Thyroid gland (tissue), 4 donors: ENCODE results near the gene RBM23.

Experiments
- CTCF ChIP-seq, 6 experiments: fragments of 200-600 bp in 3 of 6; fragments of 450-650 bp in 3 of 6; sonication (generic) in 3 of 6; IDR thresholded peaks; one replicate each; pipeline ENCODE4 v1.5.1; 2016 to 2019; ENCODE audit warnings: antibody characterized with exemption in 6 of 6, mild to moderate bottlenecking in 2 of 6, inconsistent platforms in 1 of 6, moderate library complexity in 1 of 6
- POLR2A ChIP-seq, 2 donors: fragments of 450-650 bp; IDR thresholded peaks; one replicate each; pipeline ENCODE4 v1.6.1; 2017; ENCODE audit warnings: antibody characterized with exemption in 2 of 2, mild to moderate bottlenecking in 2 of 2, moderate library complexity in 1 of 2

- no peak for TF ChIP-seq CTCF (IDR thresholded peaks at IDR 0.05)
- TF ChIP-seq POLR2A (IDR thresholded peaks at IDR 0.05), result no peak
Observed at GRCh38 chr14:22896356-22896755, 22.6 kb downstream of the RBM23 start.
